ENCODE measurements around the gene KCTD20.

DNA sequence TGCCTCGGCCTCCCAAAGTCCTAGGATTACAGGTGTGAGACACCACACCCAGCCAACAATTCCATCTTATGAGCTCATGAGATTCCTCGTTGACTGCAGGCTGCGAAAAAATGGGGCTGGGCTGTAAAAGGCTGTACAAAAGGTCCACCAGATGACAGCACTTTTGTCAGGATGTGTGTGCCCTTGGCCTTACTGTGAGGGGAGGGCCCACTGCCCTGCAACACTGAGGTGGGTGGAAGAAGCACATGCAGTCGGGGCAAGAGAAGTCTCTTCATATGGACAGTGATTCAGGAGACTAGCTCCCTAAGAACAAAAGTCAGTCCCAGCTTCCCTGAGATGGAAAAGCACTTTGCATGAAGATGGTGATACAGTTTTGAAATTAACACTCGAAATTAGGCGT lies 50.5 kb downstream of the KCTD20 start:
- TF ChIP-seq CTCF (IDR thresholded peaks at IDR 0.05; ENCODE audit: insufficient read depth, low read length): no peak
- TF ChIP-seq, protein P1, sequence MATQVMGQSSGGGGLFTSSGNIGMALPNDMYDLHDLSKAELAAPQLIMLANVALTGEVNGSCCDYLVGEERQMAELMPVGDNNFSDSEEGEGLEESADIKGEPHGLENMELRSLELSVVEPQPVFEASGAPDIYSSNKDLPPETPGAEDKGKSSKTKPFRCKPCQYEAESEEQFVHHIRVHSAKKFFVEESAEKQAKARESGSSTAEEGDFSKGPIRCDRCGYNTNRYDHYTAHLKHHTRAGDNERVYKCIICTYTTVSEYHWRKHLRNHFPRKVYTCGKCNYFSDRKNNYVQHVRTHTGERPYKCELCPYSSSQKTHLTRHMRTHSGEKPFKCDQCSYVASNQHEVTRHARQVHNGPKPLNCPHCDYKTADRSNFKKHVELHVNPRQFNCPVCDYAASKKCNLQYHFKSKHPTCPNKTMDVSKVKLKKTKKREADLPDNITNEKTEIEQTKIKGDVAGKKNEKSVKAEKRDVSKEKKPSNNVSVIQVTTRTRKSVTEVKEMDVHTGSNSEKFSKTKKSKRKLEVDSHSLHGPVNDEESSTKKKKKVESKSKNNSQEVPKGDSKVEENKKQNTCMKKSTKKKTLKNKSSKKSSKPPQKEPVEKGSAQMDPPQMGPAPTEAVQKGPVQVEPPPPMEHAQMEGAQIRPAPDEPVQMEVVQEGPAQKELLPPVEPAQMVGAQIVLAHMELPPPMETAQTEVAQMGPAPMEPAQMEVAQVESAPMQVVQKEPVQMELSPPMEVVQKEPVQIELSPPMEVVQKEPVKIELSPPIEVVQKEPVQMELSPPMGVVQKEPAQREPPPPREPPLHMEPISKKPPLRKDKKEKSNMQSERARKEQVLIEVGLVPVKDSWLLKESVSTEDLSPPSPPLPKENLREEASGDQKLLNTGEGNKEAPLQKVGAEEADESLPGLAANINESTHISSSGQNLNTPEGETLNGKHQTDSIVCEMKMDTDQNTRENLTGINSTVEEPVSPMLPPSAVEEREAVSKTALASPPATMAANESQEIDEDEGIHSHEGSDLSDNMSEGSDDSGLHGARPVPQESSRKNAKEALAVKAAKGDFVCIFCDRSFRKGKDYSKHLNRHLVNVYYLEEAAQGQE (IDR thresholded peaks at IDR 0.05; ENCODE audit: insufficient replicate concordance, low read depth): no peak
